ENCODE results near the gene GRIA1.

Gene GRIA1

DNA sequence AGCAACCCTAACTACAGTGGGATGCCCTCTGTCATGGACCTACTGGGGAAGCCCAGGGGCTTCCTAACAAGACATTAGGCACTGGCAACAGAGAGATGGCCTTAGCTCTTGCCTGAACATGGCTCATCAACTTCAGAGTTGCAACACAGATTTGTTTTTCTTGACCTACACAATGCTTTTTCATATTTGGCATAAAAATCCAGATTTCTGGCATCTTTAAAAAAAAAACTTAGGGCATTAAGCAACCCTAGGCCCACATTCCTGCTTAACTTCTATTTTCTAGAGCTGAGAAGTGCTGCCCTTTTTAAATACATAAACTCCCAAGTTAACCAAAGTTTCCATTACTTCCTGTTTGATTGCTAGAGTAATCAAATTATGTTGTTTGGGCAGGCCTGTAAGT is 8.0 kb downstream of the GRIA1 start:
- no peak for DNase-seq (ENCODE audit: low read depth in 2 of 2)

DNA sequence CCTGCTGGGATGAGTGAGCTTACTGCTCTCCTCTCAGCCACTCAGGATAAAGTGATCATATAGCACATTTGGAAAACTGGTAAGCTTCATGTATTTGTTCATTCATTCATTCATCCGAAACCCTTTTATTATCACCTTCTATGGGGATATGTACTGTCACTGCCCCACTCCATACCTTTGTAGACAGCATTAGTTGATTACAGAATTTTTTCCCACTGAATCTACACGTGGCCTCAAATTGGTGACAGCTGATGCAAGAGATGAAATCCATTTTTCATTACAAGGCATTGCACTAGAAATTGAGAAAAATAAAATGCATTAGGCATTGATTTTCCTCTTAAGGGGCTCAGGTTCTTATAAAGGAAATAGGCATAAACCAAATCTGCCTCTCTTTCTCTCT is 9.7 kb downstream of the GRIA1 start:
- no peak for DNase-seq (ENCODE audit: low read depth in 2 of 2)

DNA sequence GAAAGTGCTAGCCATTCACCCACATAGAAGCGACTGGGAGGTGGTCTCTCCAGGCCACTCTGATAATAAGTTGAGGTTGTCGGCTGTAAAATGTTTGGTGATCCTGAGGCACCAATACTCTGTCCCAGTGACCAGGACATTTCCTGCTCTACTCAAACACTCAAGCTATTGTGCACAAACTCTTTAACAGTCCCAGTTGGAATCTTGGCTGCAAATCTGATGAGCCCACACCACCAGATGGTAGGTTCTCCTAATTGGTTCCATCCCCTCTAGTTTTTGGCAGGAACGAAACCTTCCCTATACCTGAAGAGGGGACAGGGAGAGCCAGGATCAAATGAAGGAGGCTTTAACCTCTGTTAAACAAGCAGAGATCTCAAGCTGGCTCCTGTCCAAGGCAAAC is 14.3 kb downstream of the GRIA1 start:
- no peak for DNase-seq (ENCODE audit: low read depth in 2 of 2)

DNA sequence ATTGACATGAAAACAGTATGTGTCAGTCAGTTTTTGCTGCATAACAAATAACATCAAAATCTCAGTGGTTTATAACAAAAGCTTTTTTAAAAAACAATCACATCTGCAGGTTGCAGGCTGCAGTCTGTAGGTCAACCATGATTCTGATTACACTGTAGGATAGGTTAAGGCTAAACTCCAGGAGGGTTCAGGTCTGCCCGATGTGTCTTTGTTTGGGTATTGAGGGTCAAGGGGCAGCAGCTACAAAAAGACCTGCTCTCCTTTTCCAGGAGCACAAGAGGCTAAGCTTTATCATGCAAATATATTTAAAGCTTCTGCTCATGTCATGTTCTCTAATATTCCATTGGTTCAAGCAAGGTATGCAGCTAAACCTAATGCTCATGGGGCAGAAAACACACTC is 18.2 kb downstream of the GRIA1 start:
- DNase-seq (ENCODE audit: low read depth in 2 of 2), result no peak

- no peak for DNase-seq (ENCODE audit: low read depth in 2 of 2)
These were observed 21.2 kb downstream of the GRIA1 start for GRCh38 chr5:153511622-153512021.

GRCh38 chr5:153513156-153513555 is 22.7 kb downstream of the GRIA1 start:
- DNase-seq (ENCODE audit: low read depth in 2 of 2), result no peak

- DNase-seq (ENCODE audit: low read depth in 2 of 2), result no peak
These were observed 24.8 kb downstream of the GRIA1 start for GRCh38 chr5:153515301-153515700.

DNA sequence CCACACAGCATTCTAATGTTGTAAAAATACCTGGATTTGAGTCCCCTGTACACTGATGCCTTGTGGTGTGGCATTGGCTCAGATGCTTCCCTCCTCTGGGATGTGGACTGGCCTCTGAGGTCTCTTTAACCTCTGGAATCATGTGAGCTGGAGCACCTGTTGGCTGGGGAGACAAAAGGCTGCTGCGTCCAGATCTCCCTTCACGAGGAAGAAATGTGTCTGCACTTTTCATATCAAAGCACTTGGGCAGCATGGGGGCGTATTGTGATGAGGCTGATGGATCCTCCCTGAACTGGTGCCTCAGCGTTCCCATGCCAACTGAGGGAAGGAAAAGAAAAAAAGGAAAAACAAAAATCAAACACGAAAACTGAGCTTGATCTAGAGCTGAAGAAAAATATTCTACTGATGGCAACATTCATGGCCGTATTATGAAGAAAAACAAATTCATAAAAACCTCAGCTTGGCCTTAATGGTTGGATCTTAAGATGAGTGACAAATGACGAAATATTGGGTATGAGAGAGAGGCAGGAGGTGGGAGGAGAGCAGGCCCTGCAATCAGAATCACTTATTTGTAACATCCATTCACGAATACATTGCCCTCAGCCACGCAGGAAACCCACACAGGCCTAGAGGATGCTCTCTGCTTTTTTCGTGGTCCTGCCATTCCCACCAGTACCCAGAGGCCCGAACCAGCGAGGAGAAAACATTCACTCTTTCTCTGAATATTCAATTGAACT is 26.2 kb downstream of the GRIA1 start:
- DNase-seq (ENCODE audit: low read depth in 2 of 2), result no peak

GRCh38 chr5:153517241-153517611 is 26.8 kb downstream of the GRIA1 start:
- DNase-seq (ENCODE audit: low read depth in 2 of 2), result no peak

DNA sequence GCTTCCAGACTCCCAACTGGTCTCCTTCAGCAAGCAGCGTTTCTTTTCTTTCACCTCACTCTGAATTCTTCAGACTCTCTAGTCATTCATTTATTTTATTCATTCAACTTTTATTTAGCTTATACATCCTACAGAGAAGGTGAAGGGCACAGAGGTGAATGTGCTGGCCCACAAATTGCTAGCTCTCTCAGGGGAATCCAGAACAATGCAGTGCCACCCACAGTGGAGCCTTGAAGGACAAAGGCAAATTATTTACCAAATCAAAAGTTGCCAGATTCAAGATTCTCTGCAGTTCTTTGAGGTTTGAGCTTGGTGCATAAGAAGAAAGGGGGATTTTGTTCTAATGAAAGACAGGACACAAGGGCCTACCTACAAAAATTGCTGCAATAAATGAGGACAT is 29.7 kb downstream of the GRIA1 start:
- no peak for DNase-seq (ENCODE audit: low read depth in 2 of 2)

- no peak for DNase-seq (ENCODE audit: low read depth in 2 of 2)
These were observed 30.5 kb downstream of the GRIA1 start for GRCh38 chr5:153520952-153521351.

GRCh38 chr5:153523211-153523610 is 32.7 kb downstream of the GRIA1 start:
- no peak for DNase-seq (ENCODE audit: low read depth in 2 of 2)

DNA sequence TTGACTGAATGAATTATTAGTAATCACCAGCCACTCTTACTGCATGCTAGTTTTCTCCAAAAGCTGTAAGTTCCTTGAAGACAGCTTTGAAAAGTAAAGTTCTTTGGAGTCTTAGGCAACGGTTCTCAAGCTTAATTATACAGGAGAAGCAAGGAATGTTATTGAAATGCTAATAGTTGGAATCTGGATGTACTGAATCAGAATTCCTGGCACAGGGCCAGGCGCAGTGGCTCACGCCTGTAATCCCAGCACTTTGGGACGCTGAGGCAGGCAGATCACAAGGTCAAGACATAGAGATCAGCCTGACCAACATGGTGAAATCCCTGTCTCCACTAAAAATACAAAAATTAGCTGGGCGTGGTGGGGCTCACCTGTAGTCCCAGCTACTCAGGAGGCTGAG is 33.4 kb downstream of the GRIA1 start:
- DNase-seq (ENCODE audit: low read depth in 2 of 2), result no peak

DNA sequence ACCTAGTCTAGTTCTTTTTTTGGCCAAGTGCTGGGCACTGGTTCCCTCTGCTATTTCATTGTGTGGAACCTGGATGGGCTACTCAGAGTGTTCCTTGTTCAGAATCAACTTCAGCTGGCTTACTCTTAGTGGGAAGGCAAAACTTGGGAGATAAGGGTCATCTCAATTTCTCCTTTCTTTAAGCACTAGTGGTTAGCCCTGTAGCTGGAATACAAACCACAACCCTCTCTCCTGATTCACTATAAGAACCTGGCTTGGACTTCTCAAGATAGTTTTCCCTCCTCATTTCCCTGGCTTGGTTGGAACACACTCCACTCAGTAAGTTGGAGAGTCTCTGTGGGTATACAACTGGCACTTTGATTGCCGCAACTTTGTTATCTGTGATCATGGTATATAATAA is 35.1 kb downstream of the GRIA1 start:
- no peak for DNase-seq (ENCODE audit: low read depth in 2 of 2)

- no peak for DNase-seq (ENCODE audit: low read depth in 2 of 2)
These were observed 40.1 kb downstream of the GRIA1 start for GRCh38 chr5:153530357-153531143.

DNA sequence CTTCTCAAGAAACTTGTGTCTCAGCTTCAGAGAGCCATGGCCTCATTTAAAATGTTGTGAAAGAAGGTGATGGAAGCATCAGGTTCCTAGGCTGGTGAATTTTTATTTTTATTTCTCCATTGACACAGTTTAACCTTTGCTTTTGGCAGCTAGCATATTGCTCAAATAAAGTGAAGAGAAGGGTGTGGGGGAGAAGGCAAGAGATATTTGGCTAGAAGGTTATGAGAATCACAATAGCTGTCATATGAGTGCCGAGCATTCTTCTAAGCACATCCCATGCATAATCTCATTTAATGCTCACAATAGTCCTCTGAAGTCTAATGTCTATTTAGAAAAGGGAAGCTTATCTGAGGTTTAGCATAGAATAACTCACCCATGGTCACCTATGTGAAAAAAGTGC is 43.1 kb downstream of the GRIA1 start:
- DNase-seq (ENCODE audit: low read depth in 2 of 2), result no peak

DNA sequence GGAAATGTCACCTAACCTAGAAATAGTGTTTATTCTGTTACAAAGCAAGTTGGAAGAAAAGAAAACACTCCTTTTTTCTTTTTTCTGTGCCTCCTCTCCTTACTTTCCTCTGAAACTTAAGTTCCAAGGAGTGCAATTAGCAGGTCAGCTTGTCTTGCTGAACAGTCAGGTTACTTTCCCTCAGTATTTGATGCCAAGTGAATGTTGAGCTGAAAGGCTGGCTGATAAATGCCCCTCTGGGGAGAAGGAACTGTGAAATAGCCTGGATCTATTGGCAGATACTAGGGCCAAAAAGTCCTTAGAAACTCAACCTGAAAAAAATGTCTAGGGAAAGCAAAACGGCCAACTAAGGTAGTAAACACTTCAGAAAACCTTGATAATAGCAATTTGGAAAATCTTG is 43.6 kb downstream of the GRIA1 start:
- DNase-seq (ENCODE audit: low read depth in 2 of 2), result no peak

GRCh38 chr5:153537207-153537606 is 46.7 kb downstream of the GRIA1 start:
- DNase-seq (ENCODE audit: low read depth in 2 of 2), result no peak

DNA sequence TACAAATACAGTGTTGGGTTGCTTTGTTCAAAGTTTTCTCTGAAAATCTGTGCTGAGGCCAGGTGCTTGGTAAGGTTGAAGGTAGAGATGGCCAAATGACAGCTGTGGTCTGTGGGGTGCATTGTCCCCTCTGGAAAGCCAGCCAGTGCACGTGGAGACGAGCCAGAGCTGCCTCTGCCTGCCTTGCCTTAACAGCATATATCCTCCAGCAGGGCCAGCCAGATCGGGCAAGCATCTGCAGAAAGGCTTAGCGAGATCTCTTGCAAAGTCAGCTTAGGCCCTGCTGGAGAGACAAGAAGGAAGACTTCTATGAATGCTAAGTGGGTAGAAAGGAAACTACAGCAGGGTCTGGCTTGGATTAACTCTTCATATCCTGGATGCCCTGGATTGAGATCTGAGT is 49.5 kb downstream of the GRIA1 start:
- DNase-seq (ENCODE audit: low read depth in 2 of 2), result no peak

DNA sequence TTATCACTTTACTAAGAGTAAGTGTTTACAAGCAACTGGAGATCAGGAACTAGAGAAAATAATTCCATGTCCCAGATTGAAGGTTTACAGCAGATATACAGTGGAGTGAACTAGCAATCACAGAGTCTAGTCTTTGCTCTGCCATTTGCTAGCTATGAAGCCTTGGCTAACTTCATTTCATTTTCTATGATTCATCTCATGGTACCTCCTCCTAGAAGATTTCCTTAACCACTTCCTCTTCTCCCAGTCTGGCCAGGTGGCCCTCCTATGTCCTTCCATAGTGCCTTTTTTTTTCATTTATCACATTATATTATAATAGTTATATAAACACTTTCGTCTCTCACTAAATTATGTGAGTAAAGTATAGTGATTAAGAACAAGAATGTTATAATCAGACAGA is 52.1 kb downstream of the GRIA1 start:
- DNase-seq (ENCODE audit: low read depth in 2 of 2), result no peak

GRCh38 chr5:153543288-153543687 is 52.8 kb downstream of the GRIA1 start:
- no peak for DNase-seq (ENCODE audit: low read depth in 2 of 2)

- no peak for DNase-seq (ENCODE audit: low read depth in 2 of 2)
These were observed 53.5 kb downstream of the GRIA1 start for GRCh38 chr5:153543959-153544470.

DNA sequence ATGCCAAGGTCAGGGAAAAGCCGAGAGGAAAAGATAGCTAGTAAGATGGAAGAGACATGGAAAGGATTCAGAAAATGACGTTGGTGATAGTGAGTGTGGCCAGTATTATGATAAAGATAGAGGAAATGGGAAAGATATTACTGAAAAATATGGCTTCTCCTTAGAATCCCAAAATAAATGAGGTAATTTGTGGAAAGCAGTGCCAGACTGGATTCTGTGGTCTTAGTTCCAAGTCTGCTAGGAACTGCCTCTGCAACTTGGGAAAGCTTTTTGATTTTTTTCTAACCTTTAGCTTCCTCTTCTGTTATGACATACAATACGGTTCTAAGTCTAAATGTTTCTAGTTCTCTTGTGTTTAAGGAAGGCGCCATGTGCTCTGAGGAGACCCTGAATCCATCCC is 54.2 kb downstream of the GRIA1 start:
- DNase-seq (ENCODE audit: low read depth in 2 of 2), result no peak
